ENCODE measurements around the gene HOXC5. TPM values are rescaled to one million over a fixed set of nuclear protein-coding genes. Genes with fewer than 3 reads are reported as not detected.
A peak's percentile ranks its signal among the peaks of the same experiment; 100 is the strongest.

HOXC5 gene
- total and polyA plus RNA-seq, 4 experiments from 2014 or later: not detected

DNA sequence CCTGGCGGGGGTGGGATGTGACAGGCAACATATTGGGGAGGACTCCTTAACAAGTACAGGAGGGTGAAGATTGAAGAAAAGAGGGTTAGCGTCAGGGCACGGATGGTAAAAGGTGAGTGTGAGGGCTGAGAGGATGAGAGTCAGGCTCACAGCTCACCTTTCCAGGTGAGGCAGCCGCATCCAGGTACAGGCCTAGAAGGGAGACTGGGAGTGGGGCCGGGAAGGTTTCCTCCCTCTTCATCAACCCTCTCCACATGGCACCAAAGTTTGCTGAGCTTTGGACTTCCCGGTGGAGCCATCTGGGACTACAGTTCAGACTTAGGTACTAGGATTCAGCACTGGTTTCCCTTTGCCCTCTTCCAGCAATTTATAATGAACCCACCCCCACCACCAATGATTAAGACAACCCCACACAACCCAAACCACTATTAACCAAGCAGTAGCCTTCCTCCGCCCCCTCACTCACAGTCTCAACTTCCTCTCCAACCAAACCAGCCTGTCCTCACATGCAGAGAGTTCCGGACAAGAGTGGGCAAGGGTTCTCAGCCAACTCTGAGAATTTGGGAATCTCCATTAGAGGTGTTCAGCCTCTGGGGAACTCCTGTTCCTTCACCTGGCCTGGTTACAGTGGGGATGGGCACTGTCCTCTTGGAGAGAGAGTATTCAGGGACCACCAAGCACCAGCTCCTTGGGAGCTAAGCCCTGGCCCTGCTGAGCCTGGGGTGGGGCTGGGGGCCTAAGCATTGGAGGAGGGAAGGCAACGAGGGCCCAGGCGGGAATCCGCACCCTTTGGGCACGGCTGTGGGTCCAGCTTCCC lies 18.4 kb downstream of the HOXC5 start:
- peaks cover 83% of the 10 kb centered on the region for H3K27me3 ChIP-seq (ENCODE audit: insufficient read depth, low read length)
- no peaks in the 10 kb centered on the region for H3K36me3 Mint-ChIP-seq
- H3K27me3 Mint-ChIP-seq: peaks cover 64 to 69% of the 10 kb centered on the region in 2 donors
- peaks cover 18 to 52% (median 32%) of the 10 kb centered on the region in 4 donors for H3K4me1 Mint-ChIP-seq
- H3K4me3 ChIP-seq (ENCODE audit: low read length in 2 of 2): no peak overlapping the region
- H3K4me1 ChIP-seq (ENCODE audit: insufficient read depth, low read length): peaks cover 41% of the 10 kb centered on the region
- H3K9me3 Mint-ChIP-seq: peaks cover 0 to 7% (median 0%) of the 10 kb centered on the region in 8 donors
- H3K36me3 ChIP-seq (ENCODE audit: insufficient read depth, low read length): no peaks in the 10 kb centered on the region
- CTCF ChIA-PET (ENCODE audit: partially characterized antibody): interaction anchor here (0.5 to 1.1 kb wide), 5 partner anchors 18 to 157 kb away, joined by 3 to 4 read pairs (median 3); partner anchors contain the start of gene HOXC5
- no peak overlapping the region for H3K27ac ChIP-seq (ENCODE audit: low read depth, low read length)
- intact Hi-C loops (cut with micrococcal nuclease): no loop called here
- POLR2A ChIA-PET (ENCODE audit: partially characterized antibody): no interaction called here
- peak overlapping the region in 1 of 8 donors; percentile 17 for H3K4me3 Mint-ChIP-seq
- no peaks in the 10 kb centered on the region for H3K9me3 ChIP-seq (ENCODE audit: control insufficient read depth in 1 of 2, low read length in 2 of 2)
- H3K27ac Mint-ChIP-seq: no peak overlapping the region
- DNase-seq: no peak

DNA sequence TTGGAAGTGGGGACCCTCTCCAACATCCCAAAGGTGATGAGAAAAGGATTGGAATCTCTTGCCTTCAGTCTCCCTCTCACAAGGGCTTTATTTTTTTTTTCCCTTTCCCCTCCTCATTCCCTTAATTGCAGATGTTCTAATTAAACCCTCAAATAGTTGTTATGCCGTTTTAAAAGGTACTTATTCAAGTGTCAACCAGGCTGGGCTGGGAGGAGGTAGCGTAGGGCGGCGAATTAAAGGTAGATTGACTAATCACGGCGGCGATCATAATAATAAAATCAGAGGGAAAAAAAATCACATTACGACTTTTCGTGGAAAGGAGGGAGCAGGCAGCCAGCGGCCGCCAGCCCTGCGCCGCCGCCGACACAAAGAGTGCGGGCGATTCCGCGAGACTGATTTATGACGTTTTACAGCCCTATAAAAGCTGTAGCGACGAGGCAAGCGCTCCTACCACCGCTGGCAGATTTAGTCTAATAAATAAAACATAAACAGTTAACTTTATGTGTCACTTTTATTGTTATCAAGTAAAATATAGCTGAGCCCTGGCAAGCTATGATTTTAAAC lies 19.1 kb downstream of the HOXC5 start:
- intact Hi-C loops (cut with micrococcal nuclease): no loop called here
- H3K4me1 Mint-ChIP-seq: peaks cover 16 to 52% (median 31%) of the 10 kb centered on the region in 4 donors

GRCh38 chr12:54052438-54053002 lies 19.7 kb downstream of the HOXC5 start:
- Mint-ChIP-seq H3K27me3 (peaks cover 64 to 72% of the 10 kb centered on the region in 2 donors), H3K4me1 (peaks cover 14 to 52% (median 29%) of the 10 kb centered on the region in 4 donors), H3K4me3 (peak overlapping the region; percentile 19 to 81 (median 76)), H3K9me3 (peaks cover 0 to 7% (median 0%) of the 10 kb centered on the region in 8 donors), H3K36me3 (no peaks in the 10 kb centered on the region), H3K27ac (peak overlapping the region in 5 of 7 donors; percentile 20 to 71 (median 68))
- ChIA-PET CTCF (ENCODE audit: partially characterized antibody) (interaction anchor here (1.2 to 1.3 kb wide), 2 partner anchors 47 to 149 kb away, joined by 3 to 5 read pairs; no protein-coding TSS in a partner anchor), POLR2A (ENCODE audit: partially characterized antibody) (no interaction called here)
- DNase-seq: no peak
- no peak overlapping the region for H3K27ac ChIP-seq (ENCODE audit: low read depth, low read length)
- H3K27me3 ChIP-seq (ENCODE audit: insufficient read depth, low read length): peaks cover 70% of the 10 kb centered on the region
- intact Hi-C loops (cut with micrococcal nuclease): no loop called here
- H3K9me3 ChIP-seq (ENCODE audit: control insufficient read depth in 1 of 2, low read length in 2 of 2): no peaks in the 10 kb centered on the region
- H3K36me3 ChIP-seq (ENCODE audit: insufficient read depth, low read length): no peaks in the 10 kb centered on the region
- H3K4me1 ChIP-seq (ENCODE audit: insufficient read depth, low read length): peaks cover 36% of the 10 kb centered on the region
- H3K4me3 ChIP-seq (ENCODE audit: low read length in 2 of 2): no peak overlapping the region

More for the DNA sequence above, 19.1 kb downstream of the HOXC5 start:
- ChIA-PET CTCF (ENCODE audit: partially characterized antibody) (interaction anchor here (1.3 kb wide), 1 partner anchor 46 kb away, joined by 5 read pairs; no protein-coding TSS in a partner anchor), POLR2A (ENCODE audit: partially characterized antibody) (no interaction called here)
- no peak for DNase-seq
- peaks cover 63 to 69% of the 10 kb centered on the region in 2 donors for H3K27me3 Mint-ChIP-seq
- H3K4me3 ChIP-seq (ENCODE audit: low read length in 2 of 2): no peak overlapping the region
- H3K4me1 ChIP-seq (ENCODE audit: insufficient read depth, low read length): peaks cover 40% of the 10 kb centered on the region
- peaks cover 0 to 7% (median 0%) of the 10 kb centered on the region in 8 donors for H3K9me3 Mint-ChIP-seq
- no peaks in the 10 kb centered on the region for H3K36me3 ChIP-seq (ENCODE audit: insufficient read depth, low read length)
- H3K9me3 ChIP-seq (ENCODE audit: control insufficient read depth in 1 of 2, low read length in 2 of 2): no peaks in the 10 kb centered on the region
- H3K36me3 Mint-ChIP-seq: no peaks in the 10 kb centered on the region
- H3K27ac ChIP-seq (ENCODE audit: low read depth, low read length): no peak overlapping the region
- peaks cover 76% of the 10 kb centered on the region for H3K27me3 ChIP-seq (ENCODE audit: insufficient read depth, low read length)
- peak overlapping the region in 1 of 7 donors; percentile 20 for H3K27ac Mint-ChIP-seq
- peak overlapping the region in 5 of 8 donors; percentile 10 to 55 (median 37) for H3K4me3 Mint-ChIP-seq

DNA sequence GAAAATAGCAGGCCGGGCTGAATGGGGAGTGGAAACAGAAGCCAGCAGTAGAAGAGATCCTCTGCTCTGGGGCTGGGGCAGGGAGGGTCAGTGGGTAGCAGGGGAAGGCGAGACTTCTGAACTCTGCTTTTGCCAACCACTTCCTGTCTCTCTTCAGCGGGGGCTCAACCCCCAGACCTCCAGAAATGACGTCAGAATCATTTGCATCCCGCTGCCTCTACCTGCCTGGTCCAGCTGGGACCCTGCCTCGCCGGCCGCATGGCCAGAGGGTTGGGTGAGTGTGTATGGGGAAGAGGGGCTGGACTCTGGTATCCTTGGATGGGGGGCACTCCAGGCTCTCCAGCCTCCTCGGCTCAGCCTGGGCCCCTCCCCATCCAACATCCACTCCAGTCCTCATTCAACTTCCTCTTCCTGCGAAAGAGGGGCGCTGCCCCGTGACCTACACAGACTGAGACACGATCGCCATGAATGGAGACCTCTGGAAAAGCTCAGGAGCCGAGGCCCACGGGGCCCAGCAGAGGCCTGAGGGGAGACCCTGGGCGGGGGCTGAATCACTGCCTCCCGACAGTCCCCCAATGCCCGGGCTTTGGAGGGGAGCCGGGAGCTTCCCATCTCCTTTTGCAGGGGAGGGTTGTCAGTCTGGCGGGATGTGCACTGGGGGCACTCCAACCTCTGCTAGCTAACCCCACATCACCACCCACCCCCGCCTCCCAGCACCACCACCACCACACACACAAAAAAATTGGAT lies 20.3 kb downstream of the HOXC5 start:
- peak overlapping the region in 1 of 2 donors; percentile 34 for H3K4me3 ChIP-seq (ENCODE audit: low read length in 2 of 2)
- CTCF ChIA-PET (ENCODE audit: partially characterized antibody): interaction anchor here (0.7 to 1.3 kb wide), 6 partner anchors 12 to 153 kb away, joined by 3 to 7 read pairs (median 4); partner anchors contain the start of gene HOXC5
- Mint-ChIP-seq H3K36me3 (no peaks in the 10 kb centered on the region), H3K9me3 (peaks cover 0 to 7% (median 0%) of the 10 kb centered on the region in 8 donors), H3K4me1 (peaks cover 13 to 46% (median 27%) of the 10 kb centered on the region in 4 donors), H3K4me3 (peak overlapping the region; percentile 71 to 85 (median 80)), H3K27me3 (peaks cover 62 to 70% of the 10 kb centered on the region in 2 donors), H3K27ac (peak overlapping the region in 4 of 7 donors; percentile 25 to 71 (median 69))
- no peaks in the 10 kb centered on the region for H3K36me3 ChIP-seq (ENCODE audit: insufficient read depth, low read length)
- H3K4me1 ChIP-seq (ENCODE audit: insufficient read depth, low read length): peaks cover 36% of the 10 kb centered on the region
- intact Hi-C loops (cut with micrococcal nuclease): no loop called here
- H3K27ac ChIP-seq (ENCODE audit: low read depth, low read length): no peak overlapping the region
- POLR2A ChIA-PET (ENCODE audit: partially characterized antibody): no interaction called here
- no peaks in the 10 kb centered on the region for H3K9me3 ChIP-seq (ENCODE audit: control insufficient read depth in 1 of 2, low read length in 2 of 2)
- no peak for DNase-seq
- peaks cover 64% of the 10 kb centered on the region for H3K27me3 ChIP-seq (ENCODE audit: insufficient read depth, low read length)

- Mint-ChIP-seq H3K4me1 (peaks cover 12 to 41% (median 27%) of the 10 kb centered on the region in 4 donors), H3K36me3 (no peaks in the 10 kb centered on the region), H3K27ac (peak within 1 kb of the TSS in 4 of 7 donors; percentile 54 to 71 (median 69)), H3K27me3 (peaks cover 63 to 70% of the 10 kb centered on the region in 2 donors), H3K9me3 (peaks cover 0 to 1% (median 0%) of the 10 kb centered on the region in 8 donors), H3K4me3 (peak within 1 kb of the TSS; percentile 71 to 85 (median 80))
- DNase-seq: no peak
- Histone ChIP-seq H3K27me3 (ENCODE audit: insufficient read depth, low read length) (peaks cover 55% of the 10 kb centered on the region), H3K9me3 (ENCODE audit: control insufficient read depth in 1 of 2, low read length in 2 of 2) (no peaks in the 10 kb centered on the region), H3K36me3 (ENCODE audit: insufficient read depth, low read length) (no peaks in the 10 kb centered on the region), H3K27ac (ENCODE audit: low read depth, low read length) (no peak within 1 kb of the TSS), H3K4me3 (ENCODE audit: low read length in 2 of 2) (peak within 1 kb of the TSS in 1 of 2 donors; percentile 34), H3K4me1 (ENCODE audit: insufficient read depth, low read length) (peaks cover 36% of the 10 kb centered on the region)
- intact Hi-C loops (cut with micrococcal nuclease): no loop called here
- ChIA-PET POLR2A (ENCODE audit: partially characterized antibody) (interaction anchor here (0.9 kb wide), 1 partner anchor 13 kb away, joined by 5 read pairs; no protein-coding TSS in a partner anchor), CTCF (ENCODE audit: partially characterized antibody) (interaction anchor here (0.7 to 1.3 kb wide), 5 partner anchors 13 to 152 kb away, joined by 3 to 7 read pairs (median 3); partner anchors contain the start of gene HOXC5)
These were observed 21.2 kb downstream of the HOXC5 start, which contains the start of gene HOXC4 for GRCh38 chr12:54053751-54054741. TSS of gene HOXC4 (plus strand) at chr12:54053835. CDS start at chr12:54053923, 88 bp downstream.
